ENCODE data around the gene AP2M1.
A peak's percentile ranks its signal among the peaks of the same experiment; 100 is the strongest.

AP2M1 gene

GRCh38 chr3:184180165-184180564 is 5.5 kb downstream of the AP2M1 start:
- DNase-seq (ENCODE audit: low spot score) = peak; percentile 39

- no peak for DNase-seq (ENCODE audit: low spot score)
Observed at GRCh38 chr3:184181596-184181995, 6.9 kb downstream of the AP2M1 start.

GRCh38 chr3:184183679-184184078 is 9.0 kb downstream of the AP2M1 start:
- DNase-seq (ENCODE audit: low spot score) = no peak

- no peak for DNase-seq (ENCODE audit: low spot score)
Observed at GRCh38 chr3:184184546-184185230, 10.0 kb downstream of the AP2M1 start.

GRCh38 chr3:184185461-184186183 is 11.0 kb downstream of the AP2M1 start:
- DNase-seq (ENCODE audit: low spot score) = peak; percentile 98

- peak; percentile 76 for DNase-seq (ENCODE audit: low spot score)
Observed at GRCh38 chr3:184186184-184186901, 11.7 kb downstream of the AP2M1 start, which contains the start of gene ABCF3. TSS of gene ABCF3 (plus strand) at chr3:184186199. CDS start at chr3:184186208, 9 bp downstream.

- no peak for DNase-seq (ENCODE audit: low spot score)
Observed at GRCh38 chr3:184186902-184187207, 12.2 kb downstream of the AP2M1 start.

- no peak for DNase-seq (ENCODE audit: low spot score)
Observed at GRCh38 chr3:184188080-184188479, 13.4 kb downstream of the AP2M1 start.

- no peak for DNase-seq (ENCODE audit: low spot score)
Observed at GRCh38 chr3:184189421-184189820, 14.8 kb downstream of the AP2M1 start.

GRCh38 chr3:184192889-184193288 is 18.2 kb downstream of the AP2M1 start:
- no peak for DNase-seq (ENCODE audit: low spot score)

GRCh38 chr3:184193991-184194539 is 19.4 kb downstream of the AP2M1 start:
- DNase-seq (ENCODE audit: low spot score) = no peak

GRCh38 chr3:184196536-184196935 is 21.9 kb downstream of the AP2M1 start:
- DNase-seq (ENCODE audit: low spot score) = no peak

GRCh38 chr3:184198509-184198908 is 23.9 kb downstream of the AP2M1 start:
- DNase-seq (ENCODE audit: low spot score) = no peak

- DNase-seq (ENCODE audit: low spot score) = no peak
Observed at GRCh38 chr3:184200825-184201224, 26.2 kb downstream of the AP2M1 start.

- no peak for DNase-seq (ENCODE audit: low spot score)
Observed at GRCh38 chr3:184203526-184203925, 28.9 kb downstream of the AP2M1 start.

- DNase-seq (ENCODE audit: low spot score) = no peak
Observed at GRCh38 chr3:184209146-184209923, 34.7 kb downstream of the AP2M1 start.

GRCh38 chr3:184211297-184211696 is 36.6 kb downstream of the AP2M1 start:
- DNase-seq (ENCODE audit: low spot score) = no peak

GRCh38 chr3:184211718-184212117 is 37.1 kb downstream of the AP2M1 start:
- DNase-seq (ENCODE audit: low spot score) = no peak

- DNase-seq (ENCODE audit: low spot score) = no peak
Observed at GRCh38 chr3:184218814-184219213, 44.2 kb downstream of the AP2M1 start.

GRCh38 chr3:184222521-184222920 is 47.9 kb downstream of the AP2M1 start:
- no peak for DNase-seq (ENCODE audit: low spot score)

GRCh38 chr3:184223946-184224345 is 49.3 kb downstream of the AP2M1 start:
- no peak for DNase-seq (ENCODE audit: low spot score)

- DNase-seq (ENCODE audit: low spot score) = peak; percentile 42
Observed at GRCh38 chr3:184227481-184227935, 52.9 kb downstream of the AP2M1 start.

All from RKO (cell line).